BE2C (cell line): ENCODE measurements around the gene HDGFL2.

Experiments used
- DNase-seq: peaks from one replicate; pipeline ENCODE4 v3.0.0-alpha.2; 2020
- H3K27me3 ChIP-seq: fragments of 250-450 bp; sonication (Bioruptor Pico); 2 replicates; pipeline ENCODE4 v1.5.1; 2020; ENCODE audit warnings: mild to moderate bottlenecking
- H3K36me3 ChIP-seq: fragments of 250-450 bp; sonication (Bioruptor Pico); 2 replicates; pipeline ENCODE4 v1.5.1; 2020; ENCODE audit warnings: mild to moderate bottlenecking
- H3K4me1 ChIP-seq: fragments of 250-450 bp; sonication (Bioruptor Pico); 2 replicates; pipeline ENCODE4 v1.5.1; 2020
- H3K4me3 ChIP-seq: 2 replicates; pipeline ENCODE4 v1.5.1; 2011; ENCODE audit warnings: low read depth, low read length
- H3K9me3 ChIP-seq: fragments of 250-450 bp; sonication (Bioruptor Pico); 2 replicates; pipeline ENCODE4 v1.5.1; 2020
- TF ChIP-seq, protein P1 (sequence below): IDR thresholded peaks from 2 replicates; pipeline ENCODE4 v1.5.1; 2012; ENCODE audit warnings: mild to moderate bottlenecking, low read depth, low read length

HDGFL2 gene

DNA sequence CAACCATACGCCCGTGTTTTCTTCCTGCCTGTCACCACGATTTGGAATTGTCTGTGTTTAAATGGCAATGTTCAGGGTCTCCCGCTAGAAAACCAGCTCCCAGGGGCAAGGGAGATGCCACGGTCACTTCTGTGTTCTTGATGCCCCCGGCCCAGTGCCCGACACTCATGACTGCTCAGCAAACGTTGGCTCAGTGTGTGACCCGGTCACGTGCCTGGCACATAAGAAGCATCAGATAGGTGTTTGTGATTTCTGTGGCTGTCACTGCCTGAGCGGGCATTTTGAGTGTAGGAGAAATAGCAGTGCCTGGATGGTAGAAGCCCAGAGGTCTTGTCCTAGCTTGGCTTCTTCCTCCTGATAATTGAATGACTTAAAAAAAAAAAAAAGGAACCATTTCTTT, 15.5 kb downstream of the HDGFL2 start:
- H3K9me3 ChIP-seq = peaks cover 5% of the 10 kb centered on the region; the same call in 1 of the 2 replicates
- no peak overlapping the region for H3K4me3 ChIP-seq
- DNase-seq = no peak
- TF ChIP-seq, protein P1, sequence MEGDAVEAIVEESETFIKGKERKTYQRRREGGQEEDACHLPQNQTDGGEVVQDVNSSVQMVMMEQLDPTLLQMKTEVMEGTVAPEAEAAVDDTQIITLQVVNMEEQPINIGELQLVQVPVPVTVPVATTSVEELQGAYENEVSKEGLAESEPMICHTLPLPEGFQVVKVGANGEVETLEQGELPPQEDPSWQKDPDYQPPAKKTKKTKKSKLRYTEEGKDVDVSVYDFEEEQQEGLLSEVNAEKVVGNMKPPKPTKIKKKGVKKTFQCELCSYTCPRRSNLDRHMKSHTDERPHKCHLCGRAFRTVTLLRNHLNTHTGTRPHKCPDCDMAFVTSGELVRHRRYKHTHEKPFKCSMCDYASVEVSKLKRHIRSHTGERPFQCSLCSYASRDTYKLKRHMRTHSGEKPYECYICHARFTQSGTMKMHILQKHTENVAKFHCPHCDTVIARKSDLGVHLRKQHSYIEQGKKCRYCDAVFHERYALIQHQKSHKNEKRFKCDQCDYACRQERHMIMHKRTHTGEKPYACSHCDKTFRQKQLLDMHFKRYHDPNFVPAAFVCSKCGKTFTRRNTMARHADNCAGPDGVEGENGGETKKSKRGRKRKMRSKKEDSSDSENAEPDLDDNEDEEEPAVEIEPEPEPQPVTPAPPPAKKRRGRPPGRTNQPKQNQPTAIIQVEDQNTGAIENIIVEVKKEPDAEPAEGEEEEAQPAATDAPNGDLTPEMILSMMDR = no peak
- peaks cover 48% of the 10 kb centered on the region for H3K36me3 ChIP-seq
- no peaks in the 10 kb centered on the region for H3K4me1 ChIP-seq
- H3K27me3 ChIP-seq = no peaks in the 10 kb centered on the region

DNA sequence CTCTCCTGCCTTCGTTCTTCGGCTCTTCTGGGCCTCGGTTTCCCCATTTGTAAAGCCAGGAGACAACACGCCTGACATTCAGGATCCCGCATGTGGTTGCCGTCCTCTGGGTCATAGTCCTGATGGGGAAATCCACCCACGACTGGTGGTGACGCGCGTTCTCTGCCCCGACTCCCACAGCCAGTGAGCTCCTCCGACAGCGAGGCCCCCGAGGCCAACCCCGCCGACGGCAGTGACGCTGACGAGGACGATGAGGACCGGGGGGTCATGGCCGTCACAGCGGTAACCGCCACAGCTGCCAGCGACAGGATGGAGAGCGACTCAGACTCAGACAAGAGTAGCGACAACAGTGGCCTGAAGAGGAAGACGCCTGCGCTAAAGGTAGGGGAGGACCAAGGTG, 16.4 kb downstream of the HDGFL2 start:
- Histone ChIP-seq H3K4me1 (no peaks in the 10 kb centered on the region), H3K36me3 (peaks cover 53% of the 10 kb centered on the region), H3K4me3 (no peak overlapping the region), H3K9me3 (peaks cover 6% of the 10 kb centered on the region; the same call in 1 of the 2 replicates), H3K27me3 (no peaks in the 10 kb centered on the region)
- DNase-seq = no peak
- TF ChIP-seq, protein P1 = no peak

DNA sequence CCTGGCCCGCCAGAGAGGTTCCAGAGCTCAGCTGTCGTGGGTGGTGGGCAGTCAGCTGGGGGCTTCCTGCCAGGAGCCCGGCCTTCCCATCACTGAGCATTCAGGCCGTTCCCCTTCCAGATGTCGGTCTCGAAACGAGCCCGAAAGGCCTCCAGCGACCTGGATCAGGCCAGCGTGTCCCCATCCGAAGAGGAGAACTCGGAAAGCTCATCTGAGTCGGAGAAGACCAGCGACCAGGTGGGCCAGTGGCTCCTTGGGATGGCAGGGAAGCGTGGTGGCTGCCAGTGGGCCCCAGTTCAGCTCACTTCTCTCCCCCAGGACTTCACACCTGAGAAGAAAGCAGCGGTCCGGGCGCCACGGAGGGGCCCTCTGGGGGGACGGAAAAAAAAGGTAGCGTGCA, 19.3 kb downstream of the HDGFL2 start:
- peaks cover 6% of the 10 kb centered on the region; the same call in 1 of the 2 replicates for H3K9me3 ChIP-seq
- TF ChIP-seq, protein P1 = no peak
- no peak for DNase-seq
- H3K36me3 ChIP-seq = peaks cover 68% of the 10 kb centered on the region
- H3K27me3 ChIP-seq = no peaks in the 10 kb centered on the region
- no peaks in the 10 kb centered on the region for H3K4me1 ChIP-seq
- no peak overlapping the region for H3K4me3 ChIP-seq

DNA sequence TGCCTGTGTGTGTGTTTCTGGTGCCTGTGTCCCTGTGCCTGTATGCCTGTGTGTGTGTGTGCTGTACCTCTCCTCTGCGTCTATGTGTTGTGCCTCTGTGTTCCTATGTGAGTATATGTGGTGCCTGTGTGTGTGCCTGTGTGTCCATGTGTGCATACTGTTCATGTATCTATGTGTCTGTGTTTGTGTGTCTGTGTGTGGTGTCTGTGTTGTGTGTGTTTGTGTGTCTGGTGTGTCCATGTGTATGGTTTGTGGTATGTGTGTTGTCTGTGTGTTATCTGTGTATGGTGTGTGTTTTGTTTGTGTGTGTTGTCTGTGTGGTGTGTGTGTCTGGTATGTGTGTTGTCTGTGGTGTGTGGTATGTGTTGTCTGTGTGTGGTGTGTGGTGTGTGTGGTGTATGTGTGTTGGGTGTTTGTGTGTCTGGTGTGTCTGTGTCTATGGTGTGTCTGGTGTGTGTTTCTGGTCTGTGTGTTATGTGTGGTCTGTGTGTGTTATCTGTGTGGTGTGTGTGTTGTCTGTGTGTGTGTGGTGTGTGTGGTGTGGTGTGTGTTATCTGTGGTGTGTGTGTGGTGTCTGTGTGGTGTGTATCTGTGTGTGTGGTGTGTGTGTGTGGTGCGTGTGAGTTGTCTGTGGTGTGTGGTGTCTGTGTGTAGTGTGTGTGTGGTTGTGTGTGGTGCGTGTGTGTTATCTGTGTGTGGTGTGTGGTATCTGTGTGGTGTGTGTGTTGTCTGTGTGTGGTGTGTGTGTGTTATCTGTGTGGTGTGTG, 20.4 kb downstream of the HDGFL2 start:
- TF ChIP-seq, protein P1 = no peak
- no peaks in the 10 kb centered on the region for H3K27me3 ChIP-seq
- H3K4me3 ChIP-seq = no peak overlapping the region
- no peaks in the 10 kb centered on the region for H3K4me1 ChIP-seq
- H3K9me3 ChIP-seq = peaks cover 6% of the 10 kb centered on the region; the same call in 1 of the 2 replicates
- DNase-seq = no peak
- peaks cover 72% of the 10 kb centered on the region for H3K36me3 ChIP-seq

DNA sequence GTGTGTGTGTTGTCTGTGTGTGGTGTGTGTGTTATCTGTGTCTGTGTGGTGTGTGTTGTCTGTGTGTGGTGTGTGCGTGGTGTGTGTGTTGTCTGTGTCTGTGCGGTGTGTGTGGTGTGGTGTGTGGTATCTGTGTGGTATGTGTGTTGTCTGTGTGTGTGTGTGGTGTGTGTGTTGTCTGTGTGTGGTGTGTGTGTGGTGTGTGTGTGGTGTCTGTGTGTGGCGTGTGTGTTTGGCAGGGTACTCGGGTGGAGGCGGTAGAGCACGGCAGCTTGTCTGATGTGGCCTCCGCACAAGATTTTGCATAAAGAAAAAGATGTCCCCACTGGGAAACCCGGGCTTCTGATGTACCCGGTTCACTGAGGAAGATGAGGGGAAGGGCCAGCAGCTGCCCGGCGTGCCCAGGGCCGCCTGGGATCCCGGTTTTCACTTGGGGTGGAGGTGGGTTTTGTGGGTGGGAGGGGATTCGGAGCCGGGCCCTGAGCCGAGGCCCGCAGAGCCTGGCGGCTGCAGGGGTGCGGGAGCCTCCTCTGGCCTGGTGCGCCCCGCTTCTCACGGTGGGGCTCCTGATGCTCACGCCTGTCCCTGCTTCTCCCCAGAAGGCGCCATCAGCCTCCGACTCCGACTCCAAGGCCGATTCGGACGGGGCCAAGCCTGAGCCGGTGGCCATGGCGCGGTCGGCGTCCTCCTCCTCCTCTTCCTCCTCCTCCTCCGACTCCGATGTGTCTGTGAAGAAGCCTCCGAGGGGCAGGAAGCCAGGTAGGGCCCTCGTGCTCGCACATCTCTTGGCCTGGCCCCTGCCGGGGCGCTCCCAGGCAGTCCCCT, 21.2 kb downstream of the HDGFL2 start:
- Histone ChIP-seq H3K36me3 (peaks cover 78% of the 10 kb centered on the region), H3K4me1 (no peaks in the 10 kb centered on the region), H3K9me3 (peaks cover 6% of the 10 kb centered on the region; the same call in 1 of the 2 replicates), H3K4me3 (no peak overlapping the region), H3K27me3 (no peaks in the 10 kb centered on the region)
- no peak for DNase-seq
- TF ChIP-seq, protein P1 = no peak
